Natural killer cell treated with Interleukin-12 subunit alpha and Interleukin-12 subunit beta and Interleukin-15 and Interleukin-18, amount 100 ng/mL, for 72 hours (primary cell): ENCODE results near the gene ARHGAP26. TPM values are rescaled to one million over a fixed set of nuclear protein-coding genes. Genes with fewer than 3 reads are reported as not detected.

Experiments
- ATAC-seq, 2 donors: fragments of 150-1000 bp; cut with Tn5 transposase in 1 of 2; sonication (Bioruptor Pico), chemical (Tn5 transposase) in 1 of 2; 2 replicates each; pipeline ENCODE4 v1.10.0; 2021
- DNase-seq: peaks from one replicate; pipeline ENCODE4 v3.0.0; 2022; ENCODE audit warnings: low spot score
- H3K27ac Mint-ChIP-seq, 2 donors: 1 replicate in 1 of 2; 2 replicates in 1 of 2; pipeline ENCODE4 v1.8.0; 2022; ENCODE audit warnings: mixed read lengths in 2 of 2, mild to moderate bottlenecking in 1 of 2, moderate library complexity in 1 of 2
- H3K27me3 Mint-ChIP-seq, 2 donors: 1 replicate in 1 of 2; 2 replicates in 1 of 2; pipeline ENCODE4 v1.8.0; 2022; ENCODE audit warnings: mixed read lengths in 2 of 2
- H3K36me3 Mint-ChIP-seq: one replicate; pipeline ENCODE4 v1.8.0; 2022; ENCODE audit warnings: mixed read lengths
- H3K4me1 Mint-ChIP-seq, 2 donors: 1 replicate in 1 of 2; 2 replicates in 1 of 2; pipeline ENCODE4 v1.8.0; 2022; ENCODE audit warnings: low read depth in 2 of 2, mixed read lengths in 2 of 2, mild to moderate bottlenecking in 1 of 2
- H3K4me3 Mint-ChIP-seq: one replicate; pipeline ENCODE4 v1.8.0; 2022; ENCODE audit warnings: mixed read lengths
- H3K9me3 Mint-ChIP-seq: 2 replicates; pipeline ENCODE4 v1.8.0; 2022; ENCODE audit warnings: mixed read lengths
- total RNA-seq, 2 donors: library from RNA; stranded (reverse); gene quantifications; one replicate each; pipeline ENCODE4 v1.2.3, GENCODE V29; 2022

ARHGAP26 gene
- total RNA-seq, 2 donors from 2014 or later, result 109 to 110 TPM

GRCh38 chr5:143205883-143206195, 435.7 kb downstream of the ARHGAP26 start:
- Mint-ChIP-seq H3K4me1 (peaks cover 65 to 83% of the 10 kb centered on the region in 2 donors), H3K4me3 (peak overlapping the region; percentile 73), H3K36me3 (peaks cover 15% of the 10 kb centered on the region), H3K27me3 (no peaks in the 10 kb centered on the region), H3K27ac (peak overlapping the region in 1 of 2 donors; percentile 86), H3K9me3 (peaks cover 6% of the 10 kb centered on the region)
- ATAC-seq, result no peak
- DNase-seq, result no peak

- DNase-seq (no peak), ATAC-seq (peak in 1 of 2 donors; percentile 78)
- peak overlapping the region; percentile 73 for H3K4me3 Mint-ChIP-seq
- peaks cover 15% of the 10 kb centered on the region for H3K36me3 Mint-ChIP-seq
- peaks cover 6% of the 10 kb centered on the region for H3K9me3 Mint-ChIP-seq
- peaks cover 59 to 77% of the 10 kb centered on the region in 2 donors for H3K4me1 Mint-ChIP-seq
- H3K27me3 Mint-ChIP-seq, result no peaks in the 10 kb centered on the region
- peak overlapping the region; percentile 46 to 86 for H3K27ac Mint-ChIP-seq
These were observed 436.2 kb downstream of the ARHGAP26 start for GRCh38 chr5:143206196-143207053.

- no peak for ATAC-seq
- Mint-ChIP-seq H3K27me3 (no peaks in the 10 kb centered on the region), H3K36me3 (peaks cover 12% of the 10 kb centered on the region), H3K4me1 (peaks cover 55 to 74% of the 10 kb centered on the region in 2 donors), H3K4me3 (peak overlapping the region; percentile 73), H3K9me3 (peaks cover 4% of the 10 kb centered on the region), H3K27ac (peak overlapping the region; percentile 86 to 88)
- DNase-seq, result no peak
These were observed 436.9 kb downstream of the ARHGAP26 start for GRCh38 chr5:143207058-143207457.

GRCh38 chr5:143207563-143208364, 437.6 kb downstream of the ARHGAP26 start:
- H3K4me3 Mint-ChIP-seq, result peak overlapping the region; percentile 73

DNA sequence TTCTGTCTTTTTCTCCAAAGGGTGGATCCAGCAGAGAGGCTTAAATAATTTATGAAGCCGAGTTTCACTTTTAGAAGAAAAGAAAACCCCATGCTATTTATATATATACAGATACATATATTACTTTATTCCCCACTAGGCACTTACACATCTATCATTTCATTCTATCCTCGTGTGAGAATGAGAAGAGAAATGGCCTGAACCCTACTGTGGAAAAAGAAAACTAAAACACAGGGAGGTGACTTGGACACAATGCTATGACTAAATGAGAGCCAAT, 438.1 kb downstream of the ARHGAP26 start:
- H3K36me3 Mint-ChIP-seq, result no peaks in the 10 kb centered on the region
- H3K9me3 Mint-ChIP-seq, result no peaks in the 10 kb centered on the region
- peak overlapping the region; percentile 73 for H3K4me3 Mint-ChIP-seq
- H3K27me3 Mint-ChIP-seq, result no peaks in the 10 kb centered on the region
- no peak for DNase-seq
- H3K27ac Mint-ChIP-seq, result peak overlapping the region; percentile 86 to 88
- peaks cover 49 to 72% of the 10 kb centered on the region in 2 donors for H3K4me1 Mint-ChIP-seq
- ATAC-seq, result no peak

More at GRCh38 chr5:143207563-143208364, 437.6 kb downstream of the ARHGAP26 start:
- H3K27ac Mint-ChIP-seq, result peak overlapping the region; percentile 86 to 88
- no peaks in the 10 kb centered on the region for H3K9me3 Mint-ChIP-seq
- H3K4me1 Mint-ChIP-seq, result peaks cover 51 to 74% of the 10 kb centered on the region in 2 donors
- H3K27me3 Mint-ChIP-seq, result no peaks in the 10 kb centered on the region
- peaks cover 5% of the 10 kb centered on the region for H3K36me3 Mint-ChIP-seq
- ATAC-seq (peak; percentile 57 to 69), DNase-seq (no peak)

DNA sequence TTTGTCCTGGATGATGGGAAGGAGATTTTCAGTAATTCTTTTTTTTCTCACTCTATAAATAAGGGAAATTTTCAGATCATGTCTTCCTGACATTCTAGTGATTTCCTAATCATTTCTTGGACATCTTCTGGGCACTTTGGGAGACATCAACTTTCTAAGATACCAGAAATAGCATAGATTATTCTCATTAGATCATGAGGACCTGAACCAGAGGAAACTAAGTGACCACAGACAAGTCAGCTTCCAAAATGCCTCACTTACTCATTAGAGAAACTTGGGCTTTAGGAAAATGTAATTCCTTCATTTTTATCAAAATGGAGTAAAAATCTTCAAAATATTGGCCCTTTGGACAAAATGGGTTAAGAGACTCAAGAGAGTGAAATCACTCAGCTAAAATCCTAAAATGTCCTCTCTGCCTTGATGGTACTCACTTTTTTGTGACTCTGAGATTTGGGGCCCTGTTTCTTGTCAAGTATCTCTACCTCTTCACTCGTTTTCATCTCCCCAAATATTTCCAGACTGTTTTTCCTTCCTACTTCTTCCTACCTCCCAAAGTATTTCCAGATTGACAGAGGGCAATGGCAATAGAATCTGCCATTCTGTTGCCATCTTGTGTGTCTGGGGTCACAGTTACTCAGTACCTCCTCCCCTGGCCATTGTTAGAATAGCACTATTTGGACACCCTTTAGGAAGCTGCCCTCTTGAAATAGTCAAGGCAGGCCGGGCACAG, 438.8 kb downstream of the ARHGAP26 start:
- Mint-ChIP-seq H3K9me3 (no peaks in the 10 kb centered on the region), H3K27me3 (no peaks in the 10 kb centered on the region), H3K4me1 (peaks cover 49 to 79% of the 10 kb centered on the region in 2 donors), H3K4me3 (peak overlapping the region; percentile 73), H3K27ac (peak overlapping the region; percentile 86 to 88), H3K36me3 (no peaks in the 10 kb centered on the region)
- no peak for ATAC-seq
- DNase-seq, result no peak

DNA sequence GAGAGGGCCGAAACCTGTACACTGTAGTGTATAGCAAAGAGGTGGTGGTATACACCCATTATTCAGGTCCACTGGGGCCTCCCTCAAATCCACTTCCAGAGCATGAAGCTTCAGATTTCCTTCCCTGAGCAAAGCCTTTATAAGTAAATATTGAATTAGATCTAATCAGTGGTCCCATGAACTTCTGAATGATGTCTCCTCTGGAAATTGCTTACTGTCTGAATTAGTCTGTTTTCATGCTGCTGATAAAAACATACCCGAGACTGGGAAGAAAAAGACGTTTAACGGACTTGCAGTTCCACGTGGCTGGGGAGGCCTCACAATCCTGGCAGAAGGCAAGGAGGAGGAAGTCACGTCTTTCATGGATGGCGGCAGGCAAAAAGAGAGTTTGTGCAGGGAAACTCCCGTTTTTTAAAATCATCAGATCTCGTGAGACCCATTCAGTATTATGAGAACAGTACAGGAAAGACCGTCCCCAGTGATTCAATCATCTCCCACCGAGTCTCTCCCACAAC, 439.8 kb downstream of the ARHGAP26 start:
- no peak overlapping the region for H3K4me3 Mint-ChIP-seq
- H3K36me3 Mint-ChIP-seq, result no peaks in the 10 kb centered on the region
- ATAC-seq (no peak), DNase-seq (no peak)
- peak overlapping the region; percentile 62 to 88 for H3K27ac Mint-ChIP-seq
- no peaks in the 10 kb centered on the region for H3K27me3 Mint-ChIP-seq
- H3K9me3 Mint-ChIP-seq, result no peaks in the 10 kb centered on the region
- H3K4me1 Mint-ChIP-seq, result peaks cover 46 to 80% of the 10 kb centered on the region in 2 donors

DNA sequence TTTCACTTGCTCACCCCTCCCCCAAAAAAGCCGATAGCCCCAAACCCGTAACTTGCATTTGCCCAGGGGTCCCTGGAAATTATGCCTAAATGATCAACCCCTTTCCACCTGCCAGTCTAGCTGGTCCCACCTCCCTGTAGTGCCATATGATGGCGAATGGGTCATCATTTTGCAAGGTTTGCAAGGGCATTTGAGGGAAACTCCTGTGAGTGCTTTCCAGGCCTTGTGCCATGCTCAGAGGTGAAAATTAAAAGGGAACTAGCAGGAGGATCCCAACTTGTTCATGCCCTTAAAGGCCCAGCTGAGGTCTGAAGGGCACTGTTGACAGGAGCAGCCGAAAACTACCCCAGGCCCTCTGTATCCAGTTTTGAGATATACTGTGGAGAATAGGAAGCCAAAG, 440.4 kb downstream of the ARHGAP26 start:
- ATAC-seq (no peak), DNase-seq (no peak)
- H3K4me3 Mint-ChIP-seq, result no peak overlapping the region
- no peaks in the 10 kb centered on the region for H3K9me3 Mint-ChIP-seq
- H3K36me3 Mint-ChIP-seq, result peaks cover 5% of the 10 kb centered on the region
- H3K27me3 Mint-ChIP-seq, result no peaks in the 10 kb centered on the region
- peak overlapping the region; percentile 62 to 88 for H3K27ac Mint-ChIP-seq
- peaks cover 41 to 78% of the 10 kb centered on the region in 2 donors for H3K4me1 Mint-ChIP-seq

- Mint-ChIP-seq H3K36me3 (peaks cover 7% of the 10 kb centered on the region), H3K27me3 (no peaks in the 10 kb centered on the region), H3K4me3 (no peak overlapping the region), H3K27ac (peak overlapping the region; percentile 49 to 56), H3K9me3 (no peaks in the 10 kb centered on the region), H3K4me1 (peaks cover 41 to 70% of the 10 kb centered on the region in 2 donors)
- DNase-seq (no peak), ATAC-seq (no peak)
These were observed 442.1 kb downstream of the ARHGAP26 start for GRCh38 chr5:143212261-143212660.

DNA sequence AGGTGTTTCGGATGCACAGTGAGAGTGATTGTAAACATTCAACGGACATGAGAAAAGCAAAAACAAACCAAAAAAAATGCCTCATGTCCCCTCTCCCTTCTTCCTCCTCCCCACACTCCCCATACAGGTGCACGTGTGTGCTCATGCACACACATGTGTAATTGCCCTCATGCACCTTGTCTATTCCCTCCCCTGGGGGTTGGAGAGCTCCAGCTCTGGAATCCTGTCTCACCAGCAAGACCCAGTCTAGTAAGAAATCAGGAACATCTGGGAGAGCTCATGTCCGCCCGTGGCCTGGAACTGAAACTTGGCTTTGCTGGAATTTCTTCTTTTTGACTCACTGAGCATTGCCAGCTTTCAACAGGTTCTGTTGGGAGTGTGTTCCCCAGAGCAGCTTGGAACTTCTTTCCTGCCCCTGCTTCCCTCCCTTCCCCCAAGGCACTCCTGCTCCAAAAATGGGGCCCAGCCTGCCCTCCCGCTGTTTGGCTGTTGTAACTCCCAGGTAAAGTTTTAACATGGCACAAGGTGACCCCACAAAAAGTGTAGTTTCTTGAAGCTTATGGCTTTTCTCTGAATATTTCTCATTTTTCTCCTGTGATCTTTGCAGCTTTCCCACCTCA, 443.2 kb downstream of the ARHGAP26 start:
- Mint-ChIP-seq H3K27me3 (no peaks in the 10 kb centered on the region), H3K4me1 (peaks cover 41 to 70% of the 10 kb centered on the region in 2 donors), H3K36me3 (peaks cover 12% of the 10 kb centered on the region), H3K4me3 (peak overlapping the region; percentile 69), H3K9me3 (no peaks in the 10 kb centered on the region), H3K27ac (peak overlapping the region; percentile 80 to 92)
- DNase-seq, result no peak
- no peak for ATAC-seq

GRCh38 chr5:143213851-143214363, 443.7 kb downstream of the ARHGAP26 start:
- peak overlapping the region; percentile 69 for H3K4me3 Mint-ChIP-seq
- H3K36me3 Mint-ChIP-seq, result peaks cover 12% of the 10 kb centered on the region
- DNase-seq (no peak), ATAC-seq (peak in 1 of 2 donors; percentile 71)
- no peaks in the 10 kb centered on the region for H3K9me3 Mint-ChIP-seq
- H3K27ac Mint-ChIP-seq, result peak overlapping the region; percentile 80 to 92
- H3K27me3 Mint-ChIP-seq, result no peaks in the 10 kb centered on the region
- peaks cover 38 to 70% of the 10 kb centered on the region in 2 donors for H3K4me1 Mint-ChIP-seq

DNA sequence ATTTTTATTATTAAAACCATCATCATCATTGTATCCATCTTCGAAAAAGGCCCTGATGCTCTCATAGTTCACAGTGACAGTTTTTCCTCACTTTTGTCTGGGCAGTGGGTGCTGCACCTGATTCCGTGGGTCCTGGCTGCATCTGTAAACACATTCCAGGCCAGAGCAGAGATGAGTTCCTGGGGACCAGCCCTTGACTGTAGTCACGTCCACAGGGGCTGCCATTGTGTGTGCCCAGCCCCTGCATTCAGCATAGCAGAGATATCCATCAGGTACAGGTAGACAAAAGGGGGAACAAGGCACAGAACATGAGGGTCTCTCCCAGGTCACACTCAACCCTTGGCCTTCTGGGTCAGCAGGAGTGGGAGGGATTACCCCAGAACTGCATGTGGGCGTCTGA, 444.3 kb downstream of the ARHGAP26 start:
- H3K27ac Mint-ChIP-seq, result peak overlapping the region; percentile 80 to 92
- peaks cover 39 to 70% of the 10 kb centered on the region in 2 donors for H3K4me1 Mint-ChIP-seq
- peaks cover 12% of the 10 kb centered on the region for H3K36me3 Mint-ChIP-seq

GRCh38 chr5:143214890-143215289, 444.7 kb downstream of the ARHGAP26 start:
- peaks cover 42 to 70% of the 10 kb centered on the region in 2 donors for H3K4me1 Mint-ChIP-seq
- peak overlapping the region in 1 of 2 donors; percentile 28 for H3K27ac Mint-ChIP-seq

More for the DNA sequence above, 444.3 kb downstream of the ARHGAP26 start:
- DNase-seq (no peak), ATAC-seq (no peak)
- peak overlapping the region; percentile 69 for H3K4me3 Mint-ChIP-seq
- no peaks in the 10 kb centered on the region for H3K9me3 Mint-ChIP-seq
- no peaks in the 10 kb centered on the region for H3K27me3 Mint-ChIP-seq

More at GRCh38 chr5:143214890-143215289, 444.7 kb downstream of the ARHGAP26 start:
- no peaks in the 10 kb centered on the region for H3K9me3 Mint-ChIP-seq
- H3K36me3 Mint-ChIP-seq, result peaks cover 12% of the 10 kb centered on the region
- DNase-seq (no peak), ATAC-seq (no peak)
- no peak overlapping the region for H3K4me3 Mint-ChIP-seq
- H3K27me3 Mint-ChIP-seq, result no peaks in the 10 kb centered on the region
